Hepatocyte (in vitro differentiated cells): ENCODE measurements around the gene RAPSN. TPM values are rescaled to one million over a fixed set of nuclear protein-coding genes. Genes with fewer than 3 reads are reported as not detected.

Source experiments
- DNase-seq: peaks from one replicate; pipeline ENCODE4 v3.0.0-alpha.2; 2016; ENCODE audit warnings: low spot score
- H2AFZ ChIP-seq: fragments of 200-600 bp; sonication (generic); 2 replicates; pipeline ENCODE4 v1.6.0; 2016; ENCODE audit warnings: antibody characterized with exemption, mild to moderate bottlenecking
- H3K27ac ChIP-seq: fragments of 200-600 bp; sonication (generic); 2 replicates; pipeline ENCODE4 v1.5.1; 2016; ENCODE audit warnings: mild to moderate bottlenecking
- H3K27me3 ChIP-seq: fragments of 200-600 bp; sonication (generic); 2 replicates; pipeline ENCODE4 v1.6.1; 2016
- H3K36me3 ChIP-seq: fragments of 200-600 bp; sonication (generic); replicated peaks from 2 replicates; pipeline ENCODE4 v1.5.1; 2016; ENCODE audit warnings: low read depth; ENCODE audit not compliant: insufficient read depth
- H3K4me1 ChIP-seq: fragments of 200-600 bp; sonication (generic); 2 replicates; pipeline ENCODE4 v1.5.1; 2016; ENCODE audit warnings: mild to moderate bottlenecking, moderate library complexity; ENCODE audit not compliant: insufficient read depth
- H3K4me2 ChIP-seq: fragments of 200-600 bp; sonication (generic); 2 replicates; pipeline ENCODE4 v1.6.0; 2016
- H3K4me3 ChIP-seq: fragments of 200-600 bp; sonication (generic); 2 replicates; pipeline ENCODE4 v1.5.1; 2016; ENCODE audit warnings: mild to moderate bottlenecking
- H3K79me2 ChIP-seq: fragments of 200-600 bp; sonication (generic); 2 replicates; pipeline ENCODE4 v1.6.0; 2017; ENCODE audit warnings: mild to moderate bottlenecking
- H3K9me2 ChIP-seq: fragments of 200-600 bp; sonication (generic); replicated peaks from 2 replicates; pipeline ENCODE4 v1.6.0; 2017; ENCODE audit warnings: mild to moderate bottlenecking; ENCODE audit not compliant: insufficient read depth
- H3K9me3 ChIP-seq: fragments of 200-600 bp; sonication (generic); 2 replicates; pipeline ENCODE4 v1.5.1; 2016; ENCODE audit warnings: low read depth, mild to moderate bottlenecking
- H4K20me1 ChIP-seq: fragments of 200-600 bp; sonication (generic); 2 replicates; pipeline ENCODE4 v1.6.0; 2016; ENCODE audit warnings: mild to moderate bottlenecking; ENCODE audit not compliant: insufficient read depth, poor library complexity, severe bottlenecking
- CTCF ChIP-seq: fragments of 200-600 bp; sonication (generic); IDR thresholded peaks from 2 replicates; pipeline ENCODE4 v1.5.1; 2016; ENCODE audit warnings: antibody characterized with exemption, mild to moderate bottlenecking; ENCODE audit not compliant: poor library complexity
- EZH2 ChIP-seq: fragments of 200-600 bp; sonication (generic); IDR thresholded peaks from 2 replicates; pipeline ENCODE4 v1.6.1; 2016; ENCODE audit warnings: antibody characterized with exemption, mild to moderate bottlenecking, borderline replicate concordance
- EZH2phosphoT487 ChIP-seq: fragments of 200-600 bp; sonication (generic); IDR thresholded peaks from one replicate; pipeline ENCODE4 v1.6.1; 2018; ENCODE audit warnings: antibody characterized with exemption, mild to moderate bottlenecking, low read depth, moderate library complexity; ENCODE audit not compliant: unreplicated experiment, severe bottlenecking
- WGBS: methylation state at CpG from one replicate; pipeline ENCODE4 v1.1.6; 2016; ENCODE audit warnings: low lambda C conversion rate; ENCODE audit errors: missing lambda C conversion rate; 5-methylcytosine and 5-hydroxymethylcytosine counted together
- polyA plus RNA-seq: library from polyadenylated mRNA; unstranded; fragments of >200 nt; fragmentation: Nextera tagmentation; extraction: Ambion mirVana; gene quantifications from 2 replicates; pipeline ENCODE4 v1.2.1, GENCODE V29; 2016
- total RNA-seq: library from RNA; depleted of rRNA; stranded (reverse); fragments of >200 nt; gene quantifications from 2 replicates; pipeline ENCODE4 v1.2.3, GENCODE V29; 2014

Gene RAPSN
- total and polyA plus RNA-seq, 2 experiments from 2014 or later: 0.46 TPM; not detected in 1

GRCh38 chr11:47451436-47451835, 2.5 kb upstream of the RAPSN start:
- no peak overlapping the region for H3K4me2 ChIP-seq
- no peaks in the 10 kb centered on the region for H3K79me2 ChIP-seq
- no peaks in the 10 kb centered on the region for H3K36me3 ChIP-seq
- H3K9me2 ChIP-seq: no peaks in the 10 kb centered on the region
- no peaks in the 10 kb centered on the region for H3K27me3 ChIP-seq
- no peak overlapping the region for H3K27ac ChIP-seq
- no peak for TF ChIP-seq EZH2
- no peak for TF ChIP-seq EZH2phosphoT487
- no peak for TF ChIP-seq CTCF
- H4K20me1 ChIP-seq: no peaks in the 10 kb centered on the region
- H3K9me3 ChIP-seq: no peaks in the 10 kb centered on the region
- WGBS: 91% methylated on average over 4 of the region's 4 CpGs
- no peak overlapping the region for H3K4me3 ChIP-seq
- no peaks in the 10 kb centered on the region for H3K4me1 ChIP-seq
- H2AFZ ChIP-seq: no peak overlapping the region
- no peak for DNase-seq

GRCh38 chr11:47449541-47449940, 605 bp upstream of the RAPSN start:
- Histone ChIP-seq H3K79me2 (no peaks in the 10 kb centered on the region), H3K9me3 (no peaks in the 10 kb centered on the region), H3K9me2 (no peaks in the 10 kb centered on the region), H3K36me3 (no peaks in the 10 kb centered on the region), H3K27ac (no peak overlapping the region), H3K27me3 (no peaks in the 10 kb centered on the region), H3K4me3 (no peak overlapping the region), H3K4me2 (no peak overlapping the region), H2AFZ (no peak overlapping the region), H3K4me1 (no peaks in the 10 kb centered on the region), H4K20me1 (no peaks in the 10 kb centered on the region)
- TF ChIP-seq CTCF (no peak), EZH2phosphoT487 (no peak)
- DNase-seq: no peak
- 87% methylated on average over 8 of the region's 8 CpGs for WGBS

GRCh38 chr11:47447906-47448305, 1.0 kb downstream of the RAPSN start:
- Histone ChIP-seq H3K79me2 (no peaks in the 10 kb centered on the region), H3K27me3 (no peaks in the 10 kb centered on the region), H3K4me3 (no peak overlapping the region), H3K4me2 (no peak overlapping the region), H3K4me1 (no peaks in the 10 kb centered on the region), H3K9me3 (no peaks in the 10 kb centered on the region), H4K20me1 (no peaks in the 10 kb centered on the region), H3K27ac (no peak overlapping the region), H3K36me3 (no peaks in the 10 kb centered on the region), H3K9me2 (no peaks in the 10 kb centered on the region), H2AFZ (no peak overlapping the region)
- 94% methylated on average over 11 of the region's 12 CpGs for WGBS
- no peak for TF ChIP-seq CTCF
- TF ChIP-seq EZH2phosphoT487: no peak
- TF ChIP-seq EZH2: no peak
- DNase-seq: no peak

- H3K79me2 ChIP-seq: no peaks in the 10 kb centered on the region
- no peaks in the 10 kb centered on the region for H3K9me3 ChIP-seq
- H3K4me3 ChIP-seq: no peak overlapping the region
- 94% methylated on average over 9 of the region's 9 CpGs for WGBS
- no peak for DNase-seq
- no peaks in the 10 kb centered on the region for H3K36me3 ChIP-seq
- no peak for TF ChIP-seq EZH2phosphoT487
- no peak for TF ChIP-seq CTCF
- no peak for TF ChIP-seq EZH2
- no peaks in the 10 kb centered on the region for H3K27me3 ChIP-seq
- H4K20me1 ChIP-seq: no peaks in the 10 kb centered on the region
- H3K9me2 ChIP-seq: no peaks in the 10 kb centered on the region
- no peak overlapping the region for H3K4me2 ChIP-seq
- H3K27ac ChIP-seq: no peak overlapping the region
- no peaks in the 10 kb centered on the region for H3K4me1 ChIP-seq
- no peak overlapping the region for H2AFZ ChIP-seq
Measured at GRCh38 chr11:47446833-47447232, 2.1 kb downstream of the RAPSN start.
